ENCODE results near the gene PPM1F. TPM values are rescaled to one million over a fixed set of nuclear protein-coding genes. Genes with fewer than 3 reads are reported as not detected.

Gene PPM1F
- total RNA-seq (2022; extraction: Qiagen RNA extraction; ENCODE audit: low read depth) = 17.7 to 22.4 TPM (median 21.2 TPM) in 5 replicates

GRCh38 chr22:21952586-21953571 is at the start of gene PPM1F:
Gene PPM1F, minus strand, starts transcription at chr22:21952848. Its CDS starts 6,800 bp downstream, at chr22:21946048.

GRCh38 chr22:21982338-21982965 is 29.8 kb upstream of the PPM1F start, which contains the start of gene TOP3B:
Gene TOP3B, minus strand, starts transcription at chr22:21982787. Its CDS starts 7,078 bp downstream, at chr22:21975709.

Other genes starting within 250 kb of the PPM1F start
- gene YPEL1, start 217.1 kb downstream of the PPM1F start, total RNA-seq (2022; extraction: Qiagen RNA extraction; ENCODE audit: low read depth) = 0.08 to 0.63 TPM (median 0.31 TPM) in 5 replicates
- gene MAPK1, start 85.2 kb downstream of the PPM1F start, total RNA-seq (2022; extraction: Qiagen RNA extraction; ENCODE audit: low read depth) = 44.9 to 76.4 TPM (median 70.0 TPM) in 5 replicates
- gene TOP3B, start 29.9 kb upstream of the PPM1F start, total RNA-seq (2022; extraction: Qiagen RNA extraction; ENCODE audit: low read depth) = 11.6 to 17.4 TPM (median 14.9 TPM) in 5 replicates

Data from A549 treated with DMSO at 1 μM for 4 hours (cell line).